ENCODE measurements around the gene ZNF625.
"Not testable (repeated sequence)": the region's sequence is repeated elsewhere in the genome, so short reads cannot be mapped to it uniquely, and the experiment has no call there.

ZNF625 gene

DNA sequence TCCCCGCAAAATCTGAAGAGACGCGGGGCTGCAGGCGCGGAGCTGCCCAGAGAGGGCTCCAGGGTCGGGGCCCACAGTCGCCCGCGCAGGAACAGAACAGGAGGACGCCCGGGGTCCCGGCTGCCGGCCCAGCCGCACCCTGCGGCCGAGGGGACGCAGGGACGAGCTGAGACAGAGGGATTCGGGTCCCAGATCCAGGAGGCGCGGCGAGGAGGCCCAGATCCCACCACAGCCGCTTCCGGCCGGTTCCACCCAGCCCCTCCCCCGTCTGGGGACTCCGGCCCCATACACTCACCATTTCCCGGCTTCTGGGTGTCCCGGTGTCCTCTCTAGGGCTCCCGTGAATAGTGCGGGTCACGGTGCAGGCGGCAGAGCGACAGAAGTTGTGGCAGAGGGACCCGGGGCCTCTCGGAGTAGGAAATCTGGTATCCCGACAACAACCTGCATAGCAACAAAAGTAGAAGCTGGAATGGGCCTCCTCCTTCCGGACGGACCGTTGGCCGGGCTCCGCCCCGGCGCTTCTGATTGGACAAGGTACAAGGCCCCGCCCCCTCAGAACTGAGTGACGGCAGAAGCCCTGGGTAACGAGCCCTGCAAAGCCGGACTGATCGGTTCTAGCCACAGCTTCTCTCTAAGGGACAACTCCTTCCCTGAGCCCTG is 16.5 kb downstream of the ZNF625 start, which contains the start of gene ZNF20:
Gene ZNF20 (minus strand): TSS at position 466 of the 660 bp plus-strand sequence. CDS start 168 bp downstream, at position 298.
- H3K4me3 ChIP-seq (ENCODE audit: low read depth, low read length): peak within 1 kb of the TSS; percentile 84
- DNase-seq (ENCODE audit: low read depth): peak; percentile 56

DNA sequence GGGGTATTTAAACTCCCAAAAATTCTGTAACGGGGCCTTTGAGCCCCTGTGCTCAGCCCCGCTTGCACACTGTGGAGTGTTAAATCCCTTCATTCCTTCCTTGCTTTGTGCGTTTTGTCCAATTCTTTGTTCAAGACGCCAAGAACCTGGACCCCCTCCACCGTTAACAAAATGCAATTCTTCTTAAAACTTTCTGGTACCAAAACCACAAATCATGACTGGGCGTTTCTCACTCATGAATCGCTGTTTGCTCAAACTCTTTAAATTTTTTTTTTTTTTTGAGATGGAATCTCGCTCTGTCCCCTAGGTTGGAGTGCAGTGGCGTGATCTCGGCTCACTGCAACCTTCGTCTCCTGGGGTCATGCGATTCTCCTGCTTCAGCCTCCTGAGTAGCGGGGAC is 17.3 kb downstream of the ZNF625 start:
- no peak for DNase-seq (ENCODE audit: low read depth)
- H3K4me3 ChIP-seq (ENCODE audit: low read depth, low read length): peak overlapping the region; percentile 84

DNA sequence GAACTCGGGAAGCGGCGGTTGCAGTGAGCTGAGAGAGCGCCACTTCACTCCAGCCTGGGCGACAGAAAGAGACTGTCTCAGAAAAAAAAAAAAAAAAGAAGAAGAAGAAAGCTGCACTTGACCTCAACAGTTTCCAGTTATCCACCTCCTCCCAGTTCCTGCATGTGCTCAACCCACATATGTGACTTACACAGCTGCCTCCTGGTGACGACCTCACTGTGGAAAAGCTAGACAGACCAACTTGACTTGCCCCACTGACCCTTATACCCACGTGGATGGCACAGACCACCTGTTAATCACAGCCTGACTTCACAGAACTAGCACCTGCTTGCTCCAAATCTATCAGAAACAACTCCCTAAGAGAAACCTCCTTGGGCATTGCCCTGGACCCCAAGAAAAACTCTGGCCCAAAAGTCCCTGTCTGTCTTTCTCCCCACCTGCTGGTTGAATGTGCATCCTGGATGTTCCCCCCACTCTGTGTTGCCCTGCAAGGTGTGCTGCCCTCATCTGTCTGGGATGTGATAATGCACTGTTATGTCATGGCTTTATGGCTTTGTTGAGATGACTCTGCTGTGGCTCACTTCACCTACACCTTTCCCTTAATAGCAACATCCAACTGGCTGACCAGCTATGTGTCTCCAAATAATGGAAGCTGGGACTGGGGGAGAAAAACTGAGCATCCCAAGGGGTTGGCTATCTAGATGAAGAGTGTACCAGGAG is 19.2 kb downstream of the ZNF625 start:
- no peak overlapping the region for H3K4me3 ChIP-seq (ENCODE audit: low read depth, low read length)
- no peak for DNase-seq (ENCODE audit: low read depth)

DNA sequence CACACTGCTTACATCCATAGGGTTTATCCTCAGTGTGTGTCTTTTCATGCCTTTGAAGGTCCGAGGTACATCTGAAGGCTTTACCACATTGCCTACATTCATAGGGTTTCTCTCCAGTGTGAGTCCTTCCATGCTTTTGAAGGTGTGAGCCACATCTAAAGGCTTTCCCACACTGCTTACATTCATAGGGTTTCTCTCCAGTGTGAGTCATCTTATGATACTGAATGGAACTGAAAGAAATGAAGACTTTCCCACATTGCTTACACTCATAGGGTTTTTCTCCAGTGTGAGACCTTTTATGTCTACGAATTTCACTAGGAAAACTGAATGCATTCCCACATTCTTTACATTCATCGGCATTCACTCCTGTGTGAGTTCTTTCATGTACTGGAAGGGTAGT is 23.5 kb downstream of the ZNF625 start:
- DNase-seq (ENCODE audit: low read depth): no peak
- H3K4me3 ChIP-seq (ENCODE audit: low read depth, low read length): no peak overlapping the region

DNA sequence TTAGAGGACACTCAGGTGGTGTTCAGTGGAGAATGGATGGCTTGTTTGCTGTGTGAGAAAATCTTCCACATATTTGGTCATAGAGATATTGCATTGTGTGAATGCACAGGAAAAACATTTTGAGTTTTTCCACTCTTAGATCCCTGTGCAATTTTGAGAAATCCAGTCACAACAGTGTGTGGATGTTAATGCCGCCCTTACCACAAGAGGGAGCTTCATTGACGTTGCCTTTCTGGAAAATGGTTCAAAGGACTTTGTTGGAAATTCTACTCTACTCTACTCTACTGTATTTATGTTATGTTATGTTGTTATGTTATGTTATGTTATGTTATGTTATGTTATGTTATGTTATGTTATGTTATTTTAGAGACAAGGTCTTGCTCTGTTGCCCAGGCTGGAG is 29.8 kb downstream of the ZNF625 start:
- H3K4me3 ChIP-seq (ENCODE audit: low read depth, low read length): no peak overlapping the region
- no peak for DNase-seq (ENCODE audit: low read depth)

DNA sequence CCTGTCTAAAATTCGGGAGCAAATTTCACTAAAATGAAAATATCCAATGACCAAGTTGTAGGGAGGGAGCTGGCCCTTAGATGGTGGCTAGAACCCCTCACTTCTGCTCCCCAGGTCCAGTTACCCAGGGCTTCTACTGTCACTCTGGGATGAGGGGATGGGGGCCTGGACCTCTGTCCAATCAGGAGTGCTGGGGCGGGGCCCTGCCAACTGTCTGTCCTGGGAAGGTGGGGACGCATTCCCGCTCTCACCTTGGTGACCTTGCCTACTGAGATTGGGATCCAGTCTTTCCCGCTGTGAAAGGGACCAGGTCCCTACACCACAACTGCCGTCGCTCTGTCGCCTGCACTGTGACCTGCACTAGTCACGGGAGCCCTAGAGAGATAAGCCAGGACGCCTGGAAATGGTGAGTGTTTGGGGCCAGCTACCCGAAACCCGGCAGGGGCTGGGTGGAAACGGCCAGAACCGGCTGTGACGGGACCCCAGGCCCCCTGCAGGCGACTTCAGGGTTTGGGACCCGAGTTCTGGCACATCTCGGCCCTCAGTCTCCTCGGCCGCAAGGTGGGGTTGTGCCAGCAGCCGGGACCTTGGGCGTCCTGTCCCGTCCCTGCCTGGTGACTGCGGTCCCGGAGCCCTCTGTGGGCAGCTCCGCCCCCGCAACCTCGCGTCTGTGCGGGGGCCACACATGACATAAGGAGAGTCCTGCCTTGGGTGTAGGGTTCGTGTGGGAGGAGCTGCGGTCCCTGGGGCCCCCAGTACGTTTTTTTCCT is 39.1 kb downstream of the ZNF625 start:
- DNase-seq (ENCODE audit: low read depth): no peak

DNA sequence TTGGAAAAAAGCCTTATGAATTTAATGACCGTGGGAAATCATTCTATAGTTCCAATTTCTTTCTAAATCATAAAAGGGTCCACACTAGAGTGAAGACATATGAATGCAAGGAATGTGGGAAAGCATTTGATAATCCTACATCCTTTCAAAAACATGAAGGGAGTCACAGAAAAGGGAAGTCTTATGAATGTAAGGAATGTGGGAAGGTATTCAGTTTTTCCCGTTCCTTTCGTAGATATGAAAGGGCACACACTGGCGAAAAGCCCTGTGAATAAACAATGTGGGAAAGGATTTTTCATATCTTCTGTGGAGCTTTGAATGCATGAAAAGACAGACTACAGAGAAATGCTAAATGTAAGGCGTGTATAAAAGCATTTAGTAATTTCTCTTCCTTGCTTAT is 43.4 kb downstream of the ZNF625 start:
- H3K4me3 ChIP-seq (ENCODE audit: low read depth, low read length): no peak overlapping the region
- DNase-seq (ENCODE audit: low read depth): no peak

More for the DNA sequence above, 39.1 kb downstream of the ZNF625 start:
- H3K4me3 ChIP-seq (ENCODE audit: low read depth, low read length): no peak overlapping the region

DNA sequence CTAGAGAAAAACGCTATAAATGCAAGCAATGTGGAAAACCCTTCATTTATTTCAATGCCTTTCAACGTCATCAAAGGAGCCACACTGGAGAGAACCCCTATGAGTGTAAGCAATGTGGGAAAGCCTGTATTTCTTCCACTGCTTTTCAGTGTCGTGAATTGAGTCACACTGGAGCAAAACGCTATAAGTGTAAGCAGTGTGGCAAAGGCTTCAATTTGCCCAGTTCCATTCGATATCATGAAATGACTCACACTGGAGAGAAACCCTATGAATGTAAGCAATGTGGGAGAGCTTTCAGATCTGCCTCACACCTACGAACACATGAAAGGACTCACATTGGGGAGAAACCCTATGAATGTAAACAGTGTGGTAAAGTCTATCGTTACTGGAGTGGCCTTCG is 43.8 kb downstream of the ZNF625 start:
- no peak overlapping the region for H3K4me3 ChIP-seq (ENCODE audit: low read depth, low read length)
- DNase-seq (ENCODE audit: low read depth): no peak

DNA sequence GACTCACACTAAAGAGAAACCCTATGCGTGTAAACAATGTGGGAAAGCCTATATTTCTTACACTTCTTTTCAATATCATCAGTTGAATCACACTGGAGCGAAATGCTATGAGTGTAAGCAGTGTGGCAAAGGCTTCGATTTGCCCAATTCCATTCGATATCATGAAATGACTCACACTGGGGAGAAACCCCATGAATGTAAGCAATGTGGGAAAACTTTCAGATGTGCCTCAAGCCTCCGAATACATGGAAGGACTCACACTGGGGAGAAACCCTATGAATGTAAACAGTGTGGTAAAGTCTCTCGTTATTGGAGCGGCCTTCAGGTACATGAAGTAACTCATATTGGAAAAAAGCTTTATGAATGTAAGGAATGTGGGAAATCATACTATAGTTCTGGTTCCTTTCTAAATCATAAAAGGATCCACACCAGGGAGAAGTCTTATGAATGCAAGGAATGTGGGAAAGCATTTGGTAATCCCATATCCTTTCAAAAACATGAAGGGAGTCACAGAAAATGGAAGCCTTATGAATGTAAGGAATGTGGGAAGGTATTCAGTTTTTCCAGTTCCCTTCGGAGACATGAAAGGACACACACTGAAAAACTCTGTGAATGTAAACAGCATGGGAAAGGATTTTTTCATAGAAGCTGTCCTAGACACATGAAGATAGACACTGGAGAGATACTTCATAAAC is 44.4 kb downstream of the ZNF625 start:
- no peak for DNase-seq (ENCODE audit: low read depth)
- no peak overlapping the region for H3K4me3 ChIP-seq (ENCODE audit: low read depth, low read length)

DNA sequence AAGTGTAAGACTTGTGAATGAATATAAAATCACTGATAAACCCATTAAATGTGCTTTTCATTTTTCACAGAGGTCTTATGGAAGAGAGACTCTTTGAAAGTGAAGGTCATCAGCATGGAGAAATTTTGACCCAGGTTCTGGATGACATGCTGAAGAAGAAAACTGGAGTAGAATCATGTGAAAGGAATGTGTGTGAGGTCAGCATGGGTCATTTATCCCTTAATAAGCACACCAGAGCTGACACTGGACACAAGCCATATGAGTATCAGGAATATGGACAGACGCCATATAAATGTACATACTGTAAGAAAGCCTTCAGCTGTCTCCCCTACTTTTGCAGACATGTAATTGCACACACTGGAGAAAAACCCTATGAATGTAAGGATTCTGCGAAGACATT is 45.4 kb downstream of the ZNF625 start:
- no peak overlapping the region for H3K4me3 ChIP-seq (ENCODE audit: low read depth, low read length)
- DNase-seq (ENCODE audit: low read depth): no peak

DNA sequence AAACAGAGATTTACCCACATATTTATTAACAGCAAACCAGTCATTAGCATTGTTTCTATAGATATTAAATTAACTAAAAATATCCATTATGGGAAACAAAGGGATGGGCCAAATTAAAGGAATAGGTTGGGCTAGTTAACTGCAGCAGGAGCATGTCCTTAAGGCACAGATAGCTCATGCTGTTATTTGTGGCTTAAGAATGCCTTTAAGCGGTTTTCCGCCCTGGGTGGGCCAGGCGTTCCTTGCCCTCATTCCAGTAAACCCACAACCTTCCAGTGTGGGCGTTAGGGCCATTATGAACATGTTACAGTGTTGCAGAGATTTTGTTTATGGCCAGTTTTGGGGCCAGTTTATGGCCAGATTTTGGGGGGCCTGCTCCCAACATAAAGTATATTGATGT is 52.6 kb downstream of the ZNF625 start:
- not testable (repeated sequence) for H3K4me3 ChIP-seq (ENCODE audit: low read depth, low read length); DNase-seq (ENCODE audit: low read depth)

DNA sequence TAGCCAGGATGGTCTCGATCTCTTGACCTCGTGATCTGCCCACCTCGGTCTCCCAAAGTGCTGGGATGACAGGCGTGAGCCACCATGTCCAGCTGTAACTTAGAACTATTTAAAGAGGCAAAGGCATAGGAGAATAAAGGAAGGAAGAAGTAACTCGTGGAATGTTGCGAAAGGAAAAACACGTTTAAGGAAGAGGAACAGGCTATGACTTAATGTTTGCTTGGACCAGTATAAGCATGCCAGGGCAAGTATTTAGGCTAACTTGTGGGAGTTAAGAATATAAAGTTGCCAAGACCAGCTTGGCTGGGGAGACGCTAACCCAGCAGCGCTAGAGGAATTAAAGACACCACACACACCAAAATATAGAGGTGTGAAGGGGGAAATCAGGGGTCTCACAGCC is 58.5 kb downstream of the ZNF625 start:
- no peak overlapping the region for H3K4me3 ChIP-seq (ENCODE audit: low read depth, low read length)
- DNase-seq (ENCODE audit: low read depth): no peak

DNA sequence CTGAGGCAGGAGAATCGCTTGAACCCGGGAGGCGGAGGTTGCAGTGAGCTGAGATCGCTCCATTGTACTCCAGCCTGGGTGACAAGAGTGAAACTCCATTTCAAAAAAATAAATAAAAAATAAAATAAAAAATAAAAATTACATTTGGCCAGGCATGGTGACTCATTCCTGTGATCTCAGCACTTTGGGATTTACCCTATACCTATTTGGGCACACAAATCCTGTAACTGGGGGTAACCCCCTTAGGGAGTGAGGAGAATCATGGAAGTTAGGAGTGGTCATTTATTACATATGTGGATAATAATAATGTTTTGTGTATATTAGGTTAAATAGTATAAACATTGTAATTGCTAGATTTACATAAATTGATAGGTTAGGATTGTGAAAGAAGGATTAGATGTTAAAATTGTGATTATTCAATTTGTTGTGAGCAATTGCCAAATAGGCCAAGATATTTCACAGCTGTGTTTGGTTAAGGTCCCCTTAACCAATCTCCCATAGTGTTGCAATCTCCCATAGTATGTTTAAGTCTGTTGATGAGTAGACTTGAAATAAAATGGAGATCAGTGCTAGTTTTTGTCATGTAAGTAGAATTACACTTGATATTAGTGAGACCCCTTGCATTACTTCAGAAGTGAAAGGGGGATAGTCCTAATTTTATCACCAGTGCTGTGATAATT is 61.3 kb downstream of the ZNF625 start:
- peak; percentile 8 for DNase-seq (ENCODE audit: low read depth)
- H3K4me3 ChIP-seq (ENCODE audit: low read depth, low read length): no peak overlapping the region

Measured in skeletal muscle cell (primary cell).